SW480 (cell line): ENCODE measurements around the gene ATP13A3.

Experiments
- DNase-seq: peaks from one replicate; pipeline ENCODE4 v3.0.0-alpha.2; 2016; ENCODE audit warnings: low spot score

Gene ATP13A3

DNA sequence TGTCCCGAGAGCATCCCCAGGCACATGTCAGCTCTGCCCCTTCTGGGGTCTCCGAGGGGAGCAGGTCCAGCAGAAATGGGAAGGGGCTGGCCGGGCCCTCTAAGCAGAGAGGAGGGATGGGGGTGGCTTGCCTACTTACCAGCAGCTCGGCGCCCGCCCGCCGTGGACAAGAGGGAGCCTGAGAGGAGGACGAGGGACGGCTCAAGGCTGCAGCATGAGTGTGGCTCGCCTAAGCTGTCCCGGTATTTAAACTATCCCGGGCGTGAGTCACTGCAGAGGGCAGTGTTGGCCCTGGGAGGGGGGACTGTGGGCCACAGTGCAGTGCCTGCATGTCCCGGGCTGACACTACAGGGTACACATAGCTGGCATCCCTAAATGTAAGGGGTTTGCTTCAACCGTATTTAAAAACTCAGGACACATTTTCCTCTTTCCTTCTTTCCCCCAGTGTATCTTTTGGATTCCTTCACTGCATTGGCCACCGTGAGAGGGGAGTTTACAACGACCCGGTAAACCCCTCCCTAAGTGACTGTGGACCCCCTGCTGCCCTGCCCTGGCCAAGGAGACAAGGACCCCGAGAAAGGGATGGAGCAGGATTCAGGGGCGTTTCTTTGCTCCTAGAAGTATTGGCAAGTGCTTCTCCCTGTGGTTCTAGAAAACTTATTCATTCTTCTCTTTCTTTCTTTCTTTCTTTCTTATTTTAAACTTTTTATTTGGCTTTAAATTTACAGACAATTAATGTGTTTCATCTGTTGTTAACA is 117.1 kb downstream of the ATP13A3 start, which contains the start of gene LRRC15:
Gene LRRC15 (minus strand): TSS at position 222 of the 758 bp plus-strand sequence. CDS start 8,700 bp downstream, outside the sequence.
- peak; percentile 43 for DNase-seq

DNA sequence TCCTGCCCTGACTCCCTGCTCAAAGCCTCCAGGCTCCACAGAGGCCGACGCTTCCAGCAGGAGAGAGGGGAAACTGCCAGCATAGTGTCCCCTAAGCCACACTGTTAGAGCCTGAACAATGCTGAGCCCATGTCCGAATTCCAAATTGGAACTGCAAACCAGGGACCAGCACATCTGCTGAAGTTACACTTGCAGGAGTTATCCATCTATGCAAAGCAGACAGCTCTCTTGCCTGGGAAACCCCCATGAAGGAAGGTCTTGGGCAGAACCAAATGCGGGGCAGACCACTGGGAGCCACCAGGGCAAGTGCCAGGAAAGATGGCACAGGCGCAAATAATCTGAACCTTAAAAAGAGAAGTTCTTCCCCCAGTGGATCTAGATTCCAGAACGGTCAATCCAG is 117.9 kb downstream of the ATP13A3 start:
- DNase-seq = no peak

DNA sequence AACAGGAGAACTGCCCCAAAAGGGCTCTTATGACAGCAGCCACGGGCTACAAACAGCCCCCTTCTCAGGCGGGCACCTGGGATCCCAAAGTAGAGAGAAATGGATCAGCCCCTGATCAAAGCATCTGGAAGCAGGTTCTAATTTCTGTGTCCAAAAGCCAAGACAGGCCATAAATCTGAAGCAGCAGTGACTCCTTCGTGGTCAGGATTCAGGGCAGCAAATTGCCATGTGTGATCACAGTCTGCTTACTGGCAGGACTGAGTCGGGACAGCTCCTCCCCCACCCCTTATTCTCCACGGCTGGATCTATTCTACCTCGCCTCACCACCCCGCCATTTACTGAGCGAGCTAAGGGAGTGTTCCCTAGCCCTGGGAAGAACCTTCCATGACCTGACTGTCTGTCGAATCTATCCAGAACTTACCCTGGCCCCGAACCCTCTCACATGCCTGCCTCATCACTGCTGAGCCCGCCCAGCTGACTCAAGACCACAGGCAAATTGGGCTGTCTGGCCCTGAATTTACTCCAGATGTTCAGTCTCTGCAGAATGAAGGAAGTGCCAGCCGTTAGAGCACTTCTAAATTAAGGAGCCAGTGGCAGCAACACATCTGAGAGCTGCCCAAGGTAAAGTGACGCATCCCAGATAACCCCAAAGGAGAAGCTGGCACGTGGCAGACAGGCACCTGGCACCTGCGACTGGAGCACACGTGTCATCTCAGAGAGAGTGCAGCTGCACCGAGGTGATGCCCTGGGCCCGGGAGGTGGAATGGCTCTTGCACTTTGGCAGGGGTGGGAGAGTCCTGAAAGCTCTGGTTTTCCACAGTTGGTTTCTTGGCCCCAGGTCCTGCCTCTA is 118.6 kb downstream of the ATP13A3 start:
- no peak for DNase-seq

DNA sequence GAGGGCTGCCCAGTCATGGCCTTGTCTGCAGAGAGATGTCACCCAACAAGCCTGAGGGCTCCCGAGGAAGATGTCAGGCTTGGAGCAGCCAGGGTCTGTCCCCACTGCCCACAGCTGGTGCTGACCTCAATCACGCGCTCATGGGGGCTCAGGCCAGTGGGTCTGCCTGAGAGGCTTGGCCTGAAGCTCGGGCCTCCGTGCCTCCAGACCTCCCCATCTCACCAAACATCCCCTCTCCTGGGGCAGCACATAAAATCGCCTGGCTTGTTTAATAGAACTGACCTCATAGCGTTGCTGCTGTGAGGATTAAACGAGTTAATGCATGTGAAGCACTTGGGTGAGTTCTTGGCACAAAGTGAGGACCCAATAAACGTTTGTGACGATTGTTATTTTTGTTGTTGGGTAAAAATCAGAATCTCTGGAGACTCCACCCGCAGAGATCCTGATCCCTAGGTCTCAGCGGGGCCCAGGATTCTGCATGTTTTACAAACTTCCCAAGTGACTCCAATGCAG is 120.8 kb downstream of the ATP13A3 start:
- DNase-seq = no peak

DNA sequence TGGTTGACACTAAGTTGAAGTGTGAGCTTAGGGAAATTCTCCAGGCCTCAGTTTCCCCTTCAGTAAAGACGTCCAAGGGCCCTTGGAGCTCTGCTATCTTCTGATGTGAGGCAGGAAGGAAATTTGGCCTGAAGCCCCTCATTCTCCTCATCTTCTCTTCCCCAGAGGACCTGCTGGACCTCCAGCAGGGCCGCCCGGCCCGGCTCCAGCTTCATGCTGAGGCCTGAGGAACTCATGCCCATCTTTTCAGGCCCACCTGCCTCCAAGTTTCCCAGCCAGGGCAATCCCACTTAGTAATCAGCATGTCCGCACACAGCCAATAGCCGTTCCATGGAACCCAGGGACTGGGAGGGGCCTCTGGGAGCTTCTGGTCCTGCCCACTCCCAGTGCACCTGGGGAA is 121.3 kb downstream of the ATP13A3 start:
- DNase-seq = no peak

DNA sequence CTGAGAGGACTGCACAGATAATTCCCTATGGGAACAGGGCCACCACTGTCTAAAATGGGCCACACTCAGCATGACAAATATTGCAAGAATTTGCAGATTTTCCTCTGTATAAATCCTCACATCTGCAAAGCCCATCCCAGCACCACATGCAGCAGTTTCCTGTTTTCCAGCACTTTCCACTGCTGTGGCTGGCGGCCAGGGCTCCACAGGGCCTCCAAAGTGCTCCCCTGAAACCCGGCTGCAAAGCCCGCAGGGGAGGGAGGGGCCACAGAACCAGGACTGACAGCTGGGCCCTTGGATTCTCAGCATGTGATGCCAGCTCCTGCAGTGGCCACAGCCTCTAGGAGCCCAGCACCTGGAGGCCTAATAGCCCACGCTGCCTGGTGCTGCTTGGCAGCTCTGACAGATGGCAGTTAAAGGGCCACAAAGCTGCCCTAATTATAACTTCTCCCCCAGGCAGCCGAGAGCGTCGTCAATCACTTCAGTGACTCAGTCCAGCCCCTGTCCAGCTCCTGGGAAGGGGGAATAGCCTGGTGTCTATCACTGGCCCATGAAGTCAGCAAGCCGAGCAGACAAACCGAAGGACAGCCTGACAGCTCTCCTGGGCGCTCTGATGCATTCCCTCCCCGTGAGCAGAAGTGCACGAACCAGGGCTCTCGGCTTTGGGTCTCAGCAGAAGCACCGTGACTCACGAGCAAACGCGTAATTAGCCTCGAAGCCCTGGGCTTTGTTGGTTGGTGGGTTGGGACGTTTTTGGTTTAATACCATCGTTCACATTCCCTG is 122.0 kb downstream of the ATP13A3 start:
- DNase-seq = no peak

DNA sequence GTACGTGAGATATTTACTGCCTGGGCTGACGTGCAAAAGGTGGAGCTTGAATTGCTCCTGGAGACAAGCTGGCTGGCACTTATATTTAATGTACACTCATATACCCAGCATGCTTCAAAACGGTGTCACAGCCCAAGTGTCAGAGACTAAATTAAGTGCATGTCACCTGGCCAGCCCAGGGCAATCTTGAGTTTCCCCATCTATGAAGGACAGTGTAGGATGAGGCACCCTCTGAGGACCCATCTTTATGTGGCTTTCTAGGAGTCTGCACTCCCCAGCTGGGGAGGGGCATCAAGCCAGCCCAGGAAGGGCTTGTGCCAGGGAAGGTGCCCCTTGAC is 122.5 kb downstream of the ATP13A3 start:
- DNase-seq = no peak

DNA sequence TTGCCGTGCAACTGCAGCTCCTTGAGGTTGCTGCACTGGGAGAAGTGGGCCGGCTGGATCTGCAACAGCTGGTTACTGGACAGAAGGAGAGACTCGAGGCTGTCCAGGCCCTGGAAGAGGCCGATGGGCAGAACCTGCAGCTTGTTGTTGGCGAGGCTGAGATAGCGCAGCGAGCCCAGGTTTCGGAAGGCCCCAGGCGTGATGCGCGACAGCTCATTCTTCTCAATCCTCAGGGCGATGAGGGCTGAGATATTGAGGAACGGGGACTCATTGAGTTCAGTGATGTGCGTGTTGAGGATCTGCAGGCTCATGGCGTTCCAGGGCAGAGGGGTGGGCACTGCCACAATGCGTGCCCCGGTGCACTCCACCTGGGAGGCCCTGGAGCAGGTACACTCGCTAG is 126.2 kb downstream of the ATP13A3 start:
- no peak for DNase-seq

DNA sequence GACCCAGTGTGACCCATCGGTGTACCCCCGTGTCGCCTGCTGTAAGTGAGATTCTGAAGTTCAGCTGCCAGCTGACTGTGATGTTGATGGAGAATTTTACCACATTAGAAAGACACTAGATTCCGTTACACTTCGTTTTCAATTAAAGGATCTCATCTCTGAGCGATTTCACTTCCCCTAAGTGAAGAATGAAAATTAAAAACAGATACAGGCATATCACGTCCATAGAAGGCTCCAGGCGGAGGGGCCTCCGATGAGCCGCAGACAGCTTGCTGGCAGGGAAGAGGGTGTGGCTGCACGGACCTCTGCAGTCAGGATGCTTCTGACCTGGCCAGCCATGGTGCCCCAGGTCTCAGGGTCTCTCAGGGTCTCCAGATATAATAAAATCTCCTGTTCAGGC is 129.1 kb downstream of the ATP13A3 start:
- DNase-seq = no peak

DNA sequence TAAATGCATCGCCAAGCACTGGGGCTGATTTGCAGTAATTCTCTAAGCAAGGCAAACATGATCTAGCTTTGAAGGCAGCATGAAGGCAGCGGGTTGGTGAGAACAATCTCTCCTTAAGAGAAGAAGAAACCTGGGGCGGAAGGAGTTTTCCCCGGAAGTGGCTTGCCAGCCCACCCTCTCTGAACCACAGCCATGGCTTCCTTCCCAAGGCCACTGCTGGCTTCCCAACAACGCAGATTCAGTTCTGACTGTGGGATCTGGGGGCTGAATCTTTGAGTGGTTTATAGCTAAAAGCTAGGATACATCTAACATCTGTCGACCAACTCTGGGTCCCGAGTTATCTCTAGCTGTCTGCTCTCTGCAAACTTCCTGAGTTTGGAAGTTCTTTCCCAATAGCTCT is 131.4 kb downstream of the ATP13A3 start:
- no peak for DNase-seq

DNA sequence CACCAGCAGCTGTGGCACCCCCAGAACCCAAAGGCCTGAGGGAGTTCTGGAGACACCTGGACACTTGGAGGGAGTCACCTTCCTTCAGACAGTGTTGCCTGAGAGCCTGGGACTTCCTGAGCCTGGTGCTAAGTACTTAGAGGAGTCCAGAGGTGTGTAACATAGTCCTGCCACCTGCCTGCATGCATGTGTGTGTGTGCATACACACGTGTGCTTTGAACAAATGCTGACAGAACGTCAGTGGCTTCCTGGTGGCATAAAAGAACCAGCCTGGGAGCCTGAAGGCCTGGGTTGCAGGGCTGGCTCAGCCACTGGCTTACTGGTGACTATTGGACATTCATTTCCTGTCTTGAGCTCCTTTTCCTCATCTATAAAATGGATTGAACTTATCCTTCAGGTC is 132.5 kb downstream of the ATP13A3 start:
- no peak for DNase-seq
